ENCODE measurements around the gene CAMK2A. TPM values are rescaled to one million over a fixed set of nuclear protein-coding genes. Genes with fewer than 3 reads are reported as not detected.
A peak's percentile ranks its signal among the peaks of the same experiment; 100 is the strongest.

CAMK2A gene
- total RNA-seq, 1 donor = 0.09 TPM

DNA sequence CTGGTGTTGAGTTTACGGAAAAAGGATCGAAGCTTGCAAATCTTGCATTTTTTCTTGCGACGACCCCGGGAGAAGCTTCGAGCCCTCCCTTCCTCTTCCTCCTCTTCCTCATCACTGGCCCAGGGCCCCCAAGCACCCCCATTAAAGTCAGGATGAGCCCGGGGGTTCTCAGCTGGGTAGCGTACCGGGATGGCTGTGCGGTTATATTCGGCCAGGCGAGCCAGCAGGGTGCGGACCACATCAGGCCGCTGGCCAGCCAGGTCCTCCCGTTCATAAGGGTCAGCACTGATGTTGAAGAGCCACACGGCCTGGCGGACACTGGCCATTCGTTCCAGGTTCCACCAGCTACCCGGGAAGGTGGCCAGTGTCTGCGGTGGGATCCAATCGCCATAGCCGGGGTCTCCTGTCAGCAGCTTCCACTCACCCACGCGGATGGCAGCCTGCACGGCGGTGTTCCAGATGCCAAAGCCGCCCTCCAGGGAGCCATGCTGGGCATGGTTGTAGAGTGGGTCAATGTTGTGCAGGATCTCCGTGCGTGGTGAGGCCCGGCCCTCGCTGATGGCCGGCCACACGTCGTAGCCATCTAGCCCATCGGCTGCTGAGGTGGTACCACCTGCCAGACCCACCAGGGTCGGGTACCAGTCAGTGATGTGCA, 7.8 kb upstream of the CAMK2A start:
- TF ChIP-seq, protein P1, sequence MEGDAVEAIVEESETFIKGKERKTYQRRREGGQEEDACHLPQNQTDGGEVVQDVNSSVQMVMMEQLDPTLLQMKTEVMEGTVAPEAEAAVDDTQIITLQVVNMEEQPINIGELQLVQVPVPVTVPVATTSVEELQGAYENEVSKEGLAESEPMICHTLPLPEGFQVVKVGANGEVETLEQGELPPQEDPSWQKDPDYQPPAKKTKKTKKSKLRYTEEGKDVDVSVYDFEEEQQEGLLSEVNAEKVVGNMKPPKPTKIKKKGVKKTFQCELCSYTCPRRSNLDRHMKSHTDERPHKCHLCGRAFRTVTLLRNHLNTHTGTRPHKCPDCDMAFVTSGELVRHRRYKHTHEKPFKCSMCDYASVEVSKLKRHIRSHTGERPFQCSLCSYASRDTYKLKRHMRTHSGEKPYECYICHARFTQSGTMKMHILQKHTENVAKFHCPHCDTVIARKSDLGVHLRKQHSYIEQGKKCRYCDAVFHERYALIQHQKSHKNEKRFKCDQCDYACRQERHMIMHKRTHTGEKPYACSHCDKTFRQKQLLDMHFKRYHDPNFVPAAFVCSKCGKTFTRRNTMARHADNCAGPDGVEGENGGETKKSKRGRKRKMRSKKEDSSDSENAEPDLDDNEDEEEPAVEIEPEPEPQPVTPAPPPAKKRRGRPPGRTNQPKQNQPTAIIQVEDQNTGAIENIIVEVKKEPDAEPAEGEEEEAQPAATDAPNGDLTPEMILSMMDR (IDR thresholded peaks at IDR 0.05; ENCODE audit: insufficient read depth, low read length) = no peak
- H3K4me3 ChIP-seq (ENCODE audit: low read depth, low read length) = no peak overlapping the region
- DNase-seq (ENCODE audit: low read depth) = no peak

GRCh38 chr5:150296496-150296895, 6.9 kb upstream of the CAMK2A start:
- H3K4me3 ChIP-seq (ENCODE audit: low read depth, low read length) = no peak overlapping the region
- DNase-seq (ENCODE audit: low read depth) = no peak
- TF ChIP-seq, protein P1 (IDR thresholded peaks at IDR 0.05; ENCODE audit: insufficient read depth, low read length) = no peak

GRCh38 chr5:150295741-150296486, 6.3 kb upstream of the CAMK2A start:
- no peak for DNase-seq (ENCODE audit: low read depth)
- TF ChIP-seq, protein P1 (IDR thresholded peaks at IDR 0.05; ENCODE audit: insufficient read depth, low read length) = no peak
- no peak overlapping the region for H3K4me3 ChIP-seq (ENCODE audit: low read depth, low read length)

DNA sequence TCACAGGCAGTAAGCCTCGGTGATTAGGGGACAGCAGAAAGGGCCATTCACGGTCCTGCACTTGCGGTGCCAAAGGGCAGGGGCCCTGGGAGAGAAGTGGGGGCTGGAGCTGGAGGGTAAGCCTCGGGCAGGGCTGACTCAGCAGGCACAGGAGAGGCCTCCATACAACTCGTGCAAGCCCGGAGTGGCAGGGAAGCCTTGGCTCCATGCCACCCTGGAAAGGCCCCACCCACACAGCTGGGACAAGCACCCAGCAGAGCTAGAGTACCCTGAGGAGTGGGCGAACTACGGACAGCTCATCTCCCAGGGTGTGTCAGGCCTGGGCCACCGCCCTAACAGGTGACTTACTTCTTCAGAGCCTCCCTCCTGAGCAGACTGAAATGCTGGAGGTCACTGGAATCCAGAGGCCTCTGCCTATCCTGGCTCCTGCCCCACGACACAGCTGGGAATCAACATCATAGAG, 5.6 kb upstream of the CAMK2A start:
- peak; percentile 68 for DNase-seq (ENCODE audit: low read depth)
- TF ChIP-seq, protein P1 (IDR thresholded peaks at IDR 0.05; ENCODE audit: insufficient read depth, low read length) = no peak
- no peak overlapping the region for H3K4me3 ChIP-seq (ENCODE audit: low read depth, low read length)

GRCh38 chr5:150294551-150295071, 5.0 kb upstream of the CAMK2A start:
- TF ChIP-seq, protein P1 (IDR thresholded peaks at IDR 0.05; ENCODE audit: insufficient read depth, low read length) = no peak
- DNase-seq (ENCODE audit: low read depth) = no peak
- H3K4me3 ChIP-seq (ENCODE audit: low read depth, low read length) = no peak overlapping the region

GRCh38 chr5:150293091-150293941, 3.7 kb upstream of the CAMK2A start:
- H3K4me3 ChIP-seq (ENCODE audit: low read depth, low read length) = no peak overlapping the region
- no peak for DNase-seq (ENCODE audit: low read depth)
- TF ChIP-seq, protein P1 (IDR thresholded peaks at IDR 0.05; ENCODE audit: insufficient read depth, low read length) = no peak

Data from fibroblast of the aortic adventitia (primary cell).